NCI-H2171 (cell line): ENCODE measurements around the gene PROCA1.
"Not testable (repeated sequence)": the region's sequence is repeated elsewhere in the genome, so short reads cannot be mapped to it uniquely, and the experiment has no call there.

Experiments
- DNase-seq: peaks from one replicate; lab custom pipeline; 2025; lab: John Stamatoyannopoulos, UW

PROCA1 gene

DNA sequence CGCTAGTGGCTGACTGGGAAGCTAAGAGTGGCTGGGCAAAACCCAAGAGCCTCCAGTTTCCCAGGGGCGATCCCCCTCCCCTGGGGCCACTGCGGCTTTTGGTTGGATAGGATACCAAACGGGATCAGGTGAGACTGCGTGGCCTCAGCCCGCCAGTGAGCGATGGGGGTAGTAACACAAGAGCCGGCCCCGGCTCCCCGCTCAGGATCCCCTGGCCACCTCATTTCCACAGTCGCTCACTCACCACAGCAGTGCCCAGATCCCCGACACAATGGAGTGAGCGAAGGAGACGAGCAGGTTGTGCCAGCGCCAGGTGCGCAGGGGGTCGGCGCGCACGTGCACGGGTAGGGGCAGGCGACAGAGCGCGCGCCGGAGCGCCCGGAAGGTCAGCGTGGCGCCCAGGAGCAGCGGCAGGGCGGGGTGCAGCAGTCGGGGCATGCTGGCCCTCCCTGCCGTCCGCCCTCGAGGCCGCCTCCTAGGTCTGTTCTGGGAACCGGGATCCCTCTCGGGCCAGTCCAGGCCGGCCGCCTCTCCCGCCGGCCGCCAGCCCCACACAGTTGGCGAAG lies 14.1 kb upstream of the PROCA1 start:
- peak; percentile 82 for DNase-seq

DNA sequence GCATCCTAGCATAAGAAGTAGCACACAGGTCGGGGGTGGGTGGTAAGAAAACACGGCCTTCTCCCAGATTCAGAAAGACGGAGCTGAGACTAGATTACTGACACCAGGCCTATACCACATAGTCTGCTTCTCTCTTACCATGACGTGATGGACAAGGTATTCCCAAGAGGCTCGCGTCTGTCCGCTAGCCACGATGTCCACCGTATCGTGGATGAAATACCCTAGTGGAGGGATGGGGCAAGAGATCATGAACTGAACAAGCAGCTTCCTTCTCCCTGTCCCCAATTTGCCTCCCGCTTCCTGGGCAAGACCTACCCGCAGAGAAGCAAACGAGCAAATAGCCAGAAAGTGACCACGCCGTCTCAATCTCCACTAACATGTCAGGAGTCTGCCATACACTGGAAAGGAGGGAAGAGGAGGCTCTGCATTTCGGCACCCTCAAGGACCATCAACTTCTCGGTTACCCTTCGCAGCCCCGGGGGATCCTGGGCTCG lies 13.5 kb upstream of the PROCA1 start:
- DNase-seq = peak; percentile 22

DNA sequence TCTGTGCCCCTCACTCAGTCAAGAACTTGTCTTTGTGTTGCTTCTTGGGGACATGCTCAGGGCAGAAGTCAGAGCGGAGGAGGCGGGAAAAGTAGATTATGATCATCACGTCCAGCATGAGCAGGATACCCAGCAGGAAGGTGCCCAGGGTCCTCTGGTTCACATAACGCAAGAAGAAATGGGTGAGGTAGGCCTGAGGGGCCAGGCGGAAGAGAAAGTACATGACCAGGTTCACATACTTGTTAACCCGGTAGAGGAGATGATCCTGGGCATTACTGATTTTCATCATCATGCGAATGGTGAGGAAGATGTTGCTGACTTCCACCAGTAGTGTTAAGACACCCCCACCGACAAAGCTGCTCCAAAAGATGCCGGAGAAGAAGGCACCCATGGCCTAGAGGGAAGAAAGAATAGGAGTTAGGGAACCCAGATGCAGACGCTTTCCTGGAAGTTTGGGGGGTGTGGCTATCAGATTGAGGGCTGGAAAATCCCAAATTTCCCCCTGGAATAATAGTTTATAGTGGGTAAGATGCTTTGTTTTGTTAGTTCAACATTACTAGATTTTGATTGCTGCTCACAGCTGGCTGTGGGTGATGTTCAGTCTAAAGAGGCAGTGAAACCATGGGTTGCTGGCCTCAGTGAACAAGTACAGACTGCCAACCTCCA lies 12.9 kb upstream of the PROCA1 start:
- no peak for DNase-seq

DNA sequence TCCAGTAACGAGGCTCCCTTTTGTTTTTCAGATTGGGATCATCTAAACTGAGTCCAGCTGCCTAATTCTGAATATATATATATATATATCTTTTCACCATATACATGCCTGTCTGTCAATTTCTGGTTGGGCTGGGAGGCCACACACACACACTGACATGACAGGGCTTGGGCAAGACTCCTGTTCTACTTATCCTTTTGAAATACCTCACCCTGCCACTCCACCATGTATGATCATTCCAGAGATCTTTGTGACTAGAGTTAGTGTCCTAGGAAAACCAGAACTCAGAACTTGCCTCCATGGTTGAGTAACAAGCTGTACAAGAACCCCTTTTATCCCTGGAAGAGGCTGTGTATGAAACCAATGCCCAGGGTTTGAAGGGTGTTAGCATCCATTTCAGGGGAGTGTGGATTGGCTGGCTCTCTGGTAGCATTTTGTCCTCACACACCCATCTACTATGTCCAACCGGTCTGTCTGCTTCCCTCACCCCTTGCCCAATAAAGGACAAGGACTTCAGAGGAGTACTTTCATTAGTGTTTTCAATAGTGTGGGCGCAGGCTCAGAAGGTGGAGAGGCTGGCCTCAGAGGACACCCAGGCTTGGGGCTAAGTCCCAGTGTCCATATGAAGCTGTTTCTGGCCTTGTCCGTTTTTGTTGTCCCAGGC lies 12.3 kb upstream of the PROCA1 start:
- not testable (repeated sequence) for DNase-seq

DNA sequence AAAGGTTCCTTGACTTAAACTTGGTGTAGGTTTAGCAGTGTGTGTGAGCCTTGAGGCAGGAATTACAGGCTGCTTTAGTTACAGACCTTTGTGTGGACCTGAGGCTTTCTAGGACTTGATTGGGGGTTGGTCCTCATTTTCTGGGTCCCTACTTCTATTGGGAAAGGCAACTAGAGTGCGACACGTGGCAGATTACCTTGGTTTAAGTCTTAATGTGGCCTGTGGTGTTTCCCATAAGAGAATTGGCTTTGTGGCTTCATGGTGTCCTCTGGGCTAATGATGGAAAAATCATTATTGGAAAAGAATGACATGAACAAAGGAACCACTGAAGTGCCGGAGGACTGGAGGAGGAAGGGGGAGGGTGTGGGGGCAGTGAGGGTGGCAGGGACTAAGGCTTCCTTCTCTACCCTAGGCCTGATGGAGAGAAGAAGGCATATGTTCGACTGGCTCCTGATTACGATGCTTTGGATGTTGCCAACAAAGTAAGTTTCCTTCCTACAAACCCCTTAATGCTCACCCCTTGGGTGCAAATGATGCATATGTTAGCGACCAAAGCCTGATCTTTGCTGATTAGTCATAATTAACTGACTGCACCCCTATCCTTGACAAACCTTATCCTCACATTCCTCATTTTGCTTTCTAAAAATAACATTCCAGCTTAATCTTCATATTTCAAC lies 11.6 kb upstream of the PROCA1 start:
- no peak for DNase-seq

DNA sequence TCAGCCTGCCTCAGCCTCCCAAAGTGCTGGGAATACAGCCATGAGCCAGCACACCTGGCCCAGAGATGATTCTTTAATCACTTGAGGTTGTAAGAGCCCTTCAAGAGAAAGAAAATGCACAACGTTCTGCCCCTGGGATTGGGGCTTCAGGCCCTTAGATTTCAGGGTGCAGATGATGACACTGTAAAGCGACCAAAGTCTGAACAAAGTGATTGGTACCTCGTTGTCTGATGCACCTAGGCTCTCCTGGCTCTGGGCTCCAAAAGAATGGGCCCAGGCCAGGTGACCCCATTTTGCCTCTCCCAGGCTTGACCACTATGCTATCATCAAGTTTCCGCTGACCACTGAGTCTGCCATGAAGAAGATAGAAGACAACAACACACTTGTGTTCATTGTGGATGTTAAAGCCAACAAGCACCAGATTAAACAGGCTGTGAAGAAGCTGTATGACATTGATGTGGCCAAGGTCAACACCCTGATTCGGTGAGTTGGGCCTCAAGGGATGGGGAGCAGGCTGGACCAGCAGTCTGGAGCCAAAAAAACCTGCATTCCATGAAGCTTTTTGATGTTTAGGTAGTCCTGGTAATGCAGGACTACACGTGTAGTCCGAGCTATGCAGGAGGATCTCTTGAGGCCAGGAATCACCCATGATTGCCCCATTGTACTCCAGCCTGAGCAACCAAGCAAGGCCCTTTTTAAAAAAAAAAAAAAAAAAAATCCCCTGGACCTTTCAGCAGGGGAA lies 10.9 kb upstream of the PROCA1 start:
- no peak for DNase-seq

DNA sequence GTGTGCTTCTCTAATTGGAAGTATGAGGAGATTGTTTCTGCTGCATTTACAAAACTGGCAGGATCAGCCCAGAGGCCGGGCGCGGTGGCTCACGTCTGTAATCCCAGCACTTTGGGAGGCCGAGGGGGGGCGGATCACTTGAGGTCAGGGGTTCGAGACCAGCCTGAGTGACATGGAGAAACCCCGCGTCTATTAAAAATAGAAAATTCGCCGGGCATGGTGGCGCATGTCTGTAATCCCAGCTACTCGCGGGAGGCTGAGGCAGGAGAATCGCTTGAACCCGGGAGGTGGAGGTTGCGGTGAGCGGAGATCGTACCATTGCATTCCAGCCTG lies 9.3 kb upstream of the PROCA1 start:
- DNase-seq = not testable (repeated sequence)

DNA sequence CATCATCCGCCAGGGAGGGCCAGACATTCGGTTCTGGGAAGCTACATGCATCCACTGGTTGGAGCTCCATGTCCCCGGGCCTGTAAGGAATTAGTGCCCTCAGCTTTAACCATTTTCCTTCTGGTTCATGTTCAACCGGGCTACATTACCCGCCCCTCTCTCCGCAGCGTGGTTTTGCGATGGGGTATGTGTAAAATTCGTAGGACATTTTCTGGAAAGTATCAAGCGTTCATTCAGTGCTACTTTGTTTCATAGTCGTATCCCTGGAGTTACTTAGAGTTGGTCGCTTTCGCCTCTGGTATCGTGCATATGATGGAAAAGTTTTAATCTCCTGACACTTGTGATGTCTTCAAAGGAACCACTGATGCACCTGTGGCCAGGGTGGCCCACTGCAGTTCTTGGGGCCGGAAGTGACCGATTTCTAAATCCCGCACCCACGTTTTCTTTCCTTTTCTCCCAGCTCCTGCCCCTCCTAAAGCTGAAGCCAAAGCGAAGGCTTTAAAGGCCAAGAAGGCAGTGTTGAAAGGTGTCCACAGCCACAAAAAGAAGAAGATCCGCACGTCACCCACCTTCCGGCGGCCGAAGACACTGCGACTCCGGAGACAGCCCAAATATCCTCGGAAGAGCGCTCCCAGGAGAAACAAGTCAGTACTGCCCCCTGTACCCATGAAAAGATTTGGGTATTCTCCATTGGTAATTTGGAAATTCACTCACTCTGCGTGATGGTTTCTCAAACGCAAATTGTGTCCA lies 8.7 kb upstream of the PROCA1 start:
- no peak for DNase-seq

DNA sequence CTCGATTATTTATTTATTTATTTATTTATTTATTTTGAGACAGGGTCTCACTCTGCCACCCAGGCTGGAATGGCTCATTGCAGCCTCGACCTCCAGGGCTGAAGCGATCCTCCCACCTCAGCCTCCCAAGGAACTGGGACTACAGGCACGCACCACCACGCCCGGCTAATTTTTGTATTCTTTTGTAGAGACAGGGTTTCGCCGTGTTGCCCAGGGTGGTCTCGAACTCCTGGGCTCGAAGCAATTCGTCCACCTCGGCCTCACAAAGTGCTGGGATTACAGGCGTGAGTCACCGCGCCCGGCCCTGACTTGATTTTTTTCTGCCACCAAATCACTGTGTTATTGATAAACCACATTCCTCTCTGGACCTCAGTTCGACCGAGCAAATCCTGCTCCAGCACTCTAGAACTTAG lies 7.3 kb upstream of the PROCA1 start:
- no peak for DNase-seq

DNA sequence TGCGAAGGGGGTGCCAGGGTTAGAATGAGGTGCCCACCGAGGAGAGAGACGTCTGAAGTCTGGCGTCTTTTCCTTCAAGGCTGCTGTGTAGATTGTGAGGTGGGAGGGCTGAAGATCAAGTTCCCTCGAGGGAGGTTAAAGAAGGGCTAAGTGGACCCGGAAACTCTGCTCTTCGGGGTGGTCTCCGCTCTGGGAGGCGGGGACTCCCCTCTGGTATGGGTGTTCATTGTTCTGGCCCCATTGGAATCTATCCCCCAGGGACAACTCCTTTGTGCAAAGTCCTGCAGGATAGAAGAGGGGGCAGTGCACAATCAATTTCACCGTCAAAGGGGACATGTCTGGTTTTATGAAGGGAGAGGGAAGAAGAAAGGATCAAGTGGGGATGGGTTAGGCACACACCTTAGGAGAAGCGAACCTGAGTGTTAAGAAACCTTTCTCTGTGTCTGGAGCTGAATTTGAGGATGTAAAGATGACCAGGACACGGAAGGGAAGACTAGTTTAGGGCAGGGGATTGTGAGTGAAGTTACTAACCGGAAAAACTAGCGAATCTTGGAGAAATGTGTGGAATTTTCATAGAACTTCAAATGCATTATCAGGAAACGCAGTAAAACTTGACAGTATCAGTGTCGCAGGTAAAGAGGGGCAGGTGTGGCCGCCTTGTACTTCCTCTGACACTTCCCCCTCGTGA lies 6.8 kb upstream of the PROCA1 start:
- peak; percentile 51 for DNase-seq

DNA sequence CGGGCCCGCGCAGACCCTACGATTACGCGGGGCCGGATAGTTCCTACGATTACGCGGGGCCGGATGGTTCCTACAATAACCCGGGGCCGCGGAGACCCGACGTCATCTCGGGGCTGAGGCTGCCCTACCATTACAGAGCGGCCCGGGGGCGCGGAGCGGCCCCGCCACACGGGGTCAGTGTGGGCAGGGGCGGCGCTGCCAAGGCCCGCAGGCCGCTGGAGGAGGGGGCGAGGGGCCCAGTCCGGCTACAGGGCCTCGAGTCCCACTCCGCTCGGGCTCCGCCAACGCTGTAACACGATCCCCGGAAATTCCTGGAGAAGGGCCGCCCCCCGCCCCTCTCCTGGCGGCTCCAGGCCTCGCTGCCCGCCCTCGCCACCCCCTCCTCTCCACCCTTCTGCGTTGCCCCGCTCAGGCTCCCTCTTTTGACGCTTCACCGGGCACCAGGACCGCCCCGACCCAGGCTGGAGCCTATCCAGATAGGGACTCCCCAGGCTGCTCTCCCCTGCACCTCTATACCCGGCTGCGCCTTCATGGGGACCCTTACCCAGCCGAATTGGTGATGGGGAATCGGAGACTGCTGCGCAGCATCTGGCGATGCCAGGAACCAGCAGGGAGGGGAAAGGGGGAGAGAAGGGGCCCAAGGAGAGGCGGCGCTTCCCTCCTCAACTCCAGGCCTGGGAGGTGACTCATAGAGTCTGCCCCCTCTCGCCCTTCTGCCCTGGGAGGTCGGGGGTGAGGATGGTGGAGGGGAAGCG lies 6.1 kb upstream of the PROCA1 start, which contains the start of gene RAB34:
Gene RAB34 (minus strand): TSS at position 291 of the 755 bp plus-strand sequence. CDS start 602 bp downstream, outside the sequence.
- DNase-seq = peak; percentile 89

DNA sequence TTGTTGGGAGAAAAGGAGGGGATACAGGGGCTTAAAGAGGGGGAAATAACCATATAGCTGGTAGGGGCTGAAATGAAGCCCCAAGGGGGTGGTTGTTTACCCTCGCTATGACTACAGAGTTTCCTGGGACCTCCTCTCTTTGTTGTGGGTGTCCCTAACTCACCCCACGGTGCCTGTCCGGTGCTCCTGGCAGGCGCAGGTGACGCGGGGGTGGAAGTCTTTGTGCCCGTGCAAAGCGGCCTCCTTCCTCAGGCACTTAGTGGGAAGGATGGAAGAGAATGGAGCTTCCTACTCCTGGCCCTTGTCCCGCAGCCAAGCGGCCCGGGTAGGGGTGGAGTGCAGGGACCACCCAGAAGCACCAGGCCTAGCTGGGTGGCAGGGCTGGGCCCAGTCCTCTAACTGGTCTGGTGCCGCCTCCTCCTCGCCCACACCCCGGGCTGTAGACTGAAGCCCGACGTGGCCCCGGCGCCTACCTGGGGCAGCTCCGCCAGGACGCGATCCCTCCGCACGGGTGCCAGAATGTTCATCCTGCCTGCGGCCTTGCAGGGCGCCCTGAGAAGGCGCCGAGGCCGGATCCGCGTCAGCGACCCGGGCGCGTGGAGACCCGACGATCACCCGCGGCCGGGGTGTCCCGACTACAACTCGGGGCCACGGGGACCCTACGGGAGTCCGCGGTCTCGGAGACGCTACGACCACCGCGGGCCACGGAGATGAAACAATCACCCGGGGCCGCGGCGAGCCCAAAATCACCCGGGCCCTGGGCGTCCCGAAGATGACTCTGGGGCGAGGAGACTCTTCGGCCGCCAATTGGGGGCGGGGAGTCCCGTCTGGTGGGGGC lies 5.3 kb upstream of the PROCA1 start:
- DNase-seq = no peak

DNA sequence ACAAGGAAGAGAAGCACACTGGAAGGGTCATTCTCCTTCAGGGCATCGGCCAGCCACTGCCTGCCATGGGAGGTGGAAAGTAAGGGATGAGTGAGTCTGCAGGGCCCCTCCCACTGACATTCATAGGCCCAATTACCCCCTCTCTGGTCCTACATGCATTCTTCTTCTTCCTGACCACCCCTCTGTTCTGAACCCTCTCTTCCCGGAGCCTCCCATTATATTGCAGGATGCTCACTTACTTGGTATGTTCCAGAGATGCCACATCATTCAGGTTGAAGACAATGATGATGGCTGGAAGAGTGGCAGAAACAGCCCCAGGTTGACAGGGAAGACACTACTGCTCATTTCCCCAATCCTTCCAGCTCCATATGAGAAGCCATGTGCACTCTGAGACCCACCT lies 3.5 kb upstream of the PROCA1 start:
- DNase-seq = no peak

DNA sequence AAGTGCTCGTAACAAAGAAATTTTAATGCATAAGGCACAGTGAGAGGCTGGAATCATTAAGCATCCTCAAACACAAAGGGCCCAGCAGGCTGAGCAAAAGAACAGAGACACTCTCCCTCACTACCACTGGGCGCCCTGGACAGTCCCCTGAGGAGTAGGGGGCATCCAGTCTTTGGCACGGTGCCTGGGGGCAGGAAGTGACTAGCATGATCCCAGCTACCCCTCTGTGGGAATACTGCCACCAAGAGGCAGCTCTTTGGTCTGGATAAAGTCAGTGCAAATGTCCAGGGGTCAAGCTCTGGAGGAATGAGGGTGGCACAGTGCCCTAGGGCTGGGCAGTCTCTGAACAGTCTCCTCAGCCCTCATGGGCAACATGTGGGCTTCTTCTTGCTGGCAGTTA lies 2.6 kb upstream of the PROCA1 start:
- no peak for DNase-seq

DNA sequence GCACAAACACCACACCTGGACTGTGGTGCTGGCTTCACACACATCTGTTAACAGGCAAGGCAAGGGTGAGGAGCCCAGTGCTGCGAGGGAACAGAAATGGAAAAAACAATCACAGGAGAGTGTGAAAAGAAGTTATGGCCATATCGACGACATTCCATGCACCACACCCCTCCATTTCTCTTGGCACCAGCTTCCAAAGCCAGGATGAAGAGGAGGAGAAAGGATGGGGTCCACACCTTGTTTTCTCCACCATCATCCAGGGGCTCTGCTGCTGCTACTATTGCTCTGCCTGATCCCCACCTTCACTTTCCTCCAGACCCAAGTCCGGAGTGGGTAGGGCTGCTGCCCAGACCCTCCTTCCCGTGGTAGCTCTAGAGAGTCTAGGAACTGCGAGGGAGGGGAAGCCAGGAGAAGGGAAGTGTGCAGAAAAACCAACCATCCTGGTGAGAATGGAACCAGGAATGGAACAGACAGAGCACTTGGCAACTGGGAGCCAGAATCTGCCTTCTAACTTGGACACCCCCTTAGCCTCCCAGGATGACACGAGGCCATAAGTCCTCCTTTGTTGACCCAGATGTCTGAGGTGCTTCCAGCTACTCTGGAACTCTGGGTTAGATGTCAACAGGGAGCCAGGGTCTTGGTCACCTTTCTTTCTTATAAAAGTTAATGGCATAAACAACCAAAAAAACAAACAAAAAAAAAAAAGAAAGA lies 1.2 kb upstream of the PROCA1 start:
- DNase-seq = no peak

DNA sequence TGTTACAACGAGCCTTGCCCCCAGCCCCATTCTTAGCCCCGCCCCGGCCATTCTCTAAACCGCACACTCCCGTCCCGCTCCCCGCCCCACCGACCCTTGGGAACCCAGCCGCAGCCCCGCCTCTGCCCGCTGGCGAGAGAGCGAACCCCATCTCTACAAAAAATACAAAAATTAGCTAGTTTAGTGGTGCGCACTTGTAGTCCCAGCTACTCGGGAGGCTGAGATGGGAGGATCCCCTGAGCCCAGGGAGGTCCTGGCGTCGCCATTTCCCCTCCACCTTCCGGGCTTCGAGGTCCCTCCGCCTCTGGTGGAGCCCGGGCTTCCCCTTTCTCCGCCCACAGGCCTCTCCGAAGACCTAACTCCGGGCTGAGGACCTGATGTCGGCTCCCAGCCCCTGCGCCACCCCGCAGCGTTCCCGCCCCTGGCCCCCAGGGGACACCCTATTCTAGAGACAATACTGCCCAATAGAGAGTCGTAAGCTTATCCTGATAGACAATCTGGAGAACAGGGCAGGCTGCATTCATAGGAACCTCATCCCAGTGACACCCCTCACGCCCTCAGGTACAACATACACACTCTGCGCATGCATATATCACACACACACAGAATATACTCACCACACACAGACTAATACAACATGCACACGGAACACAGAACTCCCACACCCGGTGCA lies 480 bp upstream of the PROCA1 start:
- no peak for DNase-seq

DNA sequence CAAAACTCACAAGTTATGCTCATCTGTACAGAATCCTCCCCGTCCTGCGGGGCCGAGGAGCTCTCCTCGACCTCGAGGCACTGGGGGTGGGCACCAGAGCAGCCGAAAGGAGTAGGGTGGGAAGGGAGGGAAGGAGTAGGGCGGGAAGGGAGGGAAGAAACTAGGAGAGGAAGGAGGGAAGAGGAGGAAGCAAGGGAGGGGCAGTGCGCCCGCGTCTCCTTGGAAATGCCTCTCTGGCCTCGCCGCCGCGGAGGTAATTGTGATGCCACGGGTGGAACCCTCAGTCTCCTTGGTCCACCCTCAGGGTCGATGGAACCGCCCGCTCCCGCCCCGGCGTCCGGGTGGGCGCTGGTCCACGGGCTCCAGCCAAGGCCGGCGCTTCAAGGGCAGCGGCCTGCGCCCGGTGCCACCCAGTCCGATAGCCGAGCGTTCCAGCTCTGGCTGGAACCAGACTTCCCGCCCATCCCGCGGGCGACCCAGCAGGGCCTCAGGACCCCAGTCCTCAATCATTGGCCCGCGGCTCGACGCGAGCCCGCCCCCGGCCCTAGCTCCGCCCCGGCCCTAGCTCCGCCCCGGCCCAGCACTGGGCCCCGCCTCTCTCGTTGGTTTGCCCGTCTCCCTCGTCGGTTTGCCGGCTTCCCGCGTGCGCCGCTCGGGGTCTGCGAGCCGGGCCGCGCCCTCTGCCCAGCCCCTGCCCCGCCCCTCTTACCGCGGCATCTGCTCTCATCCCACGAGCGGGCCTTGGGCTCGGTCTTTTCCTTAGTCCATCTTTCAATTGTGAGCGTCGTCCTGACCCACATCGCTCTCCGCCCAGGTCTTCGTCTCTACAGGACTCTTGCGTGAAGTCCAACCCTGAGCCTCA lies 596 bp downstream of the PROCA1 start:
- peak; percentile 90 for DNase-seq
